Progenitor cell of endocrine pancreas (in vitro differentiated cells): ENCODE data around the gene L3MBTL1. TPM values are rescaled to one million over a fixed set of nuclear protein-coding genes. Genes with fewer than 3 reads are reported as not detected.

ENCODE experiments used
- DNase-seq: peaks from one replicate; pipeline ENCODE4 v3.0.0; 2021; ENCODE audit warnings: low spot score; ENCODE audit not compliant: unreplicated experiment
- H3K27ac Mint-ChIP-seq: 2 replicates; pipeline ENCODE4 v1.8.0; 2021; ENCODE audit warnings: mild to moderate bottlenecking, moderate library complexity, mixed read lengths
- H3K27me3 Mint-ChIP-seq: 2 replicates; pipeline ENCODE4 v1.8.0; 2021; ENCODE audit warnings: mixed read lengths
- H3K36me3 Mint-ChIP-seq: 2 replicates; pipeline ENCODE4 v1.8.0; 2022; ENCODE audit warnings: mixed read lengths; ENCODE audit not compliant: insufficient read depth
- H3K4me1 Mint-ChIP-seq: 2 replicates; pipeline ENCODE4 v1.8.0; 2021; ENCODE audit warnings: low read depth, mixed read lengths
- H3K4me3 Mint-ChIP-seq: 2 replicates; pipeline ENCODE4 v1.8.0; 2021; ENCODE audit warnings: low read depth, mild to moderate bottlenecking, moderate library complexity, mixed read lengths
- H3K9me3 Mint-ChIP-seq: 2 replicates; pipeline ENCODE4 v1.8.0; 2021; ENCODE audit warnings: low read depth, mixed read lengths
- total RNA-seq: library from RNA; stranded (reverse); gene quantifications from 2 replicates; pipeline ENCODE4 v1.2.1, GENCODE V29; 2021
- TF ChIP-seq, protein P1 (sequence below): fragments of 200-600 bp; sonication (generic); IDR thresholded peaks from one replicate; pipeline ENCODE4 v1.5.0; 2021; ENCODE audit warnings: antibody characterized with exemption, mild to moderate bottlenecking; ENCODE audit not compliant: unreplicated experiment

L3MBTL1 gene
- total RNA-seq, 1 donor from 2014 or later = 45.7 TPM

DNA sequence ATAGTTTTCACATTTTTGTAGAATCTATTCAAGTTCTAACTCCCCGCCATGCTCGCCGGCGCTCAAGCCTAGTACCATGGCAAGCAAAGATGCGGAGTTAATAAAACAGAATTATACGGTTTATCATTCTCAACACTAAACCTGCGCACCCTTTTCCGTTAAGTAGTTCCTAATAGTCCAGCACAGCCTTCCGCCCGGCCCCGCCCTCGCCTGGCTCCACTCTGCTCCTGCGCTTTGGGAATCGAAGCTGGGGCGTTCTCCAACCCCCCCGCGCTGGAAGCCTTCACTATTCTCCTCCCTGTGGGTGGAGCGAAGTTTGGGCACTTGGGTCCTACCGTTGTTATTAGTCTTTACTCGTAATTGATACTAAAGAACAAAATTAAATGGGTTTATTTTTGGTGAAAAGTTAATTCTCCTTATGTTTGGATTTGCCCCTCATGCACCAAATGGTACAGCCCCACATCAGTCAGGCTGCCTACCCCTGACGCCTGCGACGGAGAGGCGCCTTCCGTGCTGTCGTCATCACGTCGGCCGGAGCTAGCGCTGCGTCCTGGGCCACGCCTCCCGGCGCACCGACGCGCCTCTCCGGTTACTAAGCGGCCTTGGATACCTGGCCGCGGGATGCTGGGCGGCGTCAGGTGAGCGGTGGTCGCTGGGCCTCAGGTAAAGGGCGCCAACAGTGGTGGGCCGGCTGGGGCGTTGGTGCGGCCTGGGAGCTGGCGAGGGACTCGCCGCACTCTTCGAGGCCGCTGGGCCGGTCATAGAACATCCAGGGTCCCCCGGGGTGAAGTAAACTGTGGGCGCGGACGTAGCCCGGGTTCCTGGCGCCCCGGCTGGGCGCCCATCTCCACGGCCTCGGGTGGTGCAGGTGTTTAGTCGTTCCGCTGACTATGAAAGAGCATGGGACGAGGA is 83.2 kb downstream of the L3MBTL1 start, which contains the start of gene IFT52:
Gene IFT52 (plus strand): TSS at position 546 of the 912 bp plus-strand sequence. CDS start 3,762 bp downstream, outside the sequence.
- Mint-ChIP-seq H3K36me3 (peaks cover 9% of the 10 kb centered on the region), H3K4me1 (peaks cover 10% of the 10 kb centered on the region), H3K4me3 (peak within 1 kb of the TSS; percentile 90), H3K9me3 (no peaks in the 10 kb centered on the region), H3K27me3 (no peaks in the 10 kb centered on the region), H3K27ac (peak within 1 kb of the TSS; percentile 99)
- peak; percentile 82 for DNase-seq
- TF ChIP-seq, protein P1, sequence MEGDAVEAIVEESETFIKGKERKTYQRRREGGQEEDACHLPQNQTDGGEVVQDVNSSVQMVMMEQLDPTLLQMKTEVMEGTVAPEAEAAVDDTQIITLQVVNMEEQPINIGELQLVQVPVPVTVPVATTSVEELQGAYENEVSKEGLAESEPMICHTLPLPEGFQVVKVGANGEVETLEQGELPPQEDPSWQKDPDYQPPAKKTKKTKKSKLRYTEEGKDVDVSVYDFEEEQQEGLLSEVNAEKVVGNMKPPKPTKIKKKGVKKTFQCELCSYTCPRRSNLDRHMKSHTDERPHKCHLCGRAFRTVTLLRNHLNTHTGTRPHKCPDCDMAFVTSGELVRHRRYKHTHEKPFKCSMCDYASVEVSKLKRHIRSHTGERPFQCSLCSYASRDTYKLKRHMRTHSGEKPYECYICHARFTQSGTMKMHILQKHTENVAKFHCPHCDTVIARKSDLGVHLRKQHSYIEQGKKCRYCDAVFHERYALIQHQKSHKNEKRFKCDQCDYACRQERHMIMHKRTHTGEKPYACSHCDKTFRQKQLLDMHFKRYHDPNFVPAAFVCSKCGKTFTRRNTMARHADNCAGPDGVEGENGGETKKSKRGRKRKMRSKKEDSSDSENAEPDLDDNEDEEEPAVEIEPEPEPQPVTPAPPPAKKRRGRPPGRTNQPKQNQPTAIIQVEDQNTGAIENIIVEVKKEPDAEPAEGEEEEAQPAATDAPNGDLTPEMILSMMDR = no peak

Other genes starting within 250 kb of the L3MBTL1 start
- 369 and 381 TPM in 2 replicates for gene SRSF6, start 49.8 kb upstream of the L3MBTL1 start, total RNA-seq
- gene SGK2, start 51.3 kb downstream of the L3MBTL1 start, total RNA-seq = 8.7 and 8.9 TPM in 2 replicates
- gene IFT52, start 83.2 kb downstream of the L3MBTL1 start, total RNA-seq = 56.6 and 61.4 TPM in 2 replicates
- 43.3 and 44.4 TPM in 2 replicates for gene MYBL2, start 159.4 kb downstream of the L3MBTL1 start, total RNA-seq
- not detected in 2 replicates for gene GTSF1L, start 219.3 kb downstream of the L3MBTL1 start, total RNA-seq